HG03378 (cell line): ENCODE results near the gene NCS1.

Source experiments
- ATAC-seq: cut with Tn5 transposase; IDR thresholded peaks from one replicate; pipeline ENCODE4 v1.9.1; 2021; ENCODE audit warnings: mild to moderate bottlenecking, moderate library complexity; ENCODE audit not compliant: unreplicated experiment

Gene NCS1

GRCh38 chr9:130174920-130175321 is 2.7 kb downstream of the NCS1 start:
- ATAC-seq: no peak

- no peak for ATAC-seq
These were observed 3.2 kb downstream of the NCS1 start for GRCh38 chr9:130175355-130175754.

GRCh38 chr9:130176760-130177159 is 4.6 kb downstream of the NCS1 start:
- no peak for ATAC-seq

GRCh38 chr9:130177898-130178805 is 5.9 kb downstream of the NCS1 start:
- no peak for ATAC-seq

GRCh38 chr9:130179331-130179907 is 7.2 kb downstream of the NCS1 start:
- no peak for ATAC-seq

DNA sequence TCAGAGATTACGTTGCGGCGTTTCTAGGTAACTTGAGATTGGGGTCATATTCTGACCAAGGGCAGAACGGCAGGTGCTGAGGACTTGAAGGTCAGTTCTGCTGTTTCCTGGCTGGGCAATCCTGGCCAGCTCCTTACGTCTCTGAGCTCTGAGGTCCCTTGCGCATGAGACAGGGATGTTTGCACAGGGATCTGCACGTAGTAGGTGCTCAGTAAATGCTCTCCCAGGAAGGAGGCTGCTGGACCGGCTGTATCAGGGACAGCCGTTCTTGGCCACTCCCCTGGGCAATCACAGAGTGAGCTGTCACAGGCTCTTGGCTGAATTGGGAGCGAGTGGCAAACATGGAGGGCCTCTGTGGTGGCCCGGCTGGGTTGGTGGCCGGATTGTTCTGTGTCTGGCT is 8.3 kb downstream of the NCS1 start:
- no peak for ATAC-seq

GRCh38 chr9:130181678-130182380 is 9.6 kb downstream of the NCS1 start:
- ATAC-seq: no peak

DNA sequence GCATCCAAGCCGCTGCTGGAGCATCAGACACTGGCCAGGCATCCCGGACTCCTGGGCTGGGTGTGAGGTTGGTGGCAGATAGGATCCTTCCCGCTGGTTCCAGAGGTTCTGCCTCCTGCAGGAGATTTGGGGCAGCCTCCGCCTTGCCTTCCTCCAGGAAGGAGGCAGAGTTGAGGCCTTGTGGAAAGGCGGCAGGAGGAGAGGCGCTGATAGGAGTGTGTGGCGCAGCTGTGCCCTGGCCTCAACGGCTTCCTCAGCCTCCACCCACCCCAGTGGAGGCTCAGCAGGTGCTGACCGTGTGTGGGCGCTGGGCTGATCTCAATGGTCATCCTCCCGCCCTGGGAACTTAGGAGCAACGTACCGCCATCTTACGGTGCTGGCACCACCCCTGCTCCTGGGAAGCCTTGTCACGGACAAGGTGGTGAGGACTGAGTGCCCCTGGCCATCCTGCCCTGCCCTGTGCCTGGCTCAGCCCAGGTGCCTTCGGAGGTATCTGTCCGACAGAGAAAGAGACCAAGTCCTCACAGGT is 10.2 kb downstream of the NCS1 start:
- ATAC-seq: no peak

GRCh38 chr9:130183133-130183762 is 11.0 kb downstream of the NCS1 start:
- ATAC-seq: no peak

DNA sequence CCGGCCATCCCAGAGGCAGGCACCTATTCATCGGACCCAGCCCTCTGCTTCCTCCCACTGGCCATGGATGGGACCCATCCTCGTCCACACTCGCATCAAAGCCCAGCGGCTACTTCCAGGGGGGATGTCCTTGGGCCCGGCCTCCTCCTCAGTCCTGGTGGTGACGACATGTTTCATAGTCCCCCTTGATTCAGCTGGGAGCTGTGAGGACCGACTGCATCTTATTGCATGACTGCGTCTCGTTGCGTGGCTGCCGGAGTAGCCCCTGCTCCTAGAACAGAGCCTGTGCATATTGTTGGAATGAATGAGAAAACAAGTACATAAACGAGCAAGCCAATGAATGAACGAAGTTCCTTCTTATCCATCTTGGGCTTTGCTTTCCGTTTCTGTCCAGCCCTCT is 12.8 kb downstream of the NCS1 start:
- ATAC-seq: no peak

DNA sequence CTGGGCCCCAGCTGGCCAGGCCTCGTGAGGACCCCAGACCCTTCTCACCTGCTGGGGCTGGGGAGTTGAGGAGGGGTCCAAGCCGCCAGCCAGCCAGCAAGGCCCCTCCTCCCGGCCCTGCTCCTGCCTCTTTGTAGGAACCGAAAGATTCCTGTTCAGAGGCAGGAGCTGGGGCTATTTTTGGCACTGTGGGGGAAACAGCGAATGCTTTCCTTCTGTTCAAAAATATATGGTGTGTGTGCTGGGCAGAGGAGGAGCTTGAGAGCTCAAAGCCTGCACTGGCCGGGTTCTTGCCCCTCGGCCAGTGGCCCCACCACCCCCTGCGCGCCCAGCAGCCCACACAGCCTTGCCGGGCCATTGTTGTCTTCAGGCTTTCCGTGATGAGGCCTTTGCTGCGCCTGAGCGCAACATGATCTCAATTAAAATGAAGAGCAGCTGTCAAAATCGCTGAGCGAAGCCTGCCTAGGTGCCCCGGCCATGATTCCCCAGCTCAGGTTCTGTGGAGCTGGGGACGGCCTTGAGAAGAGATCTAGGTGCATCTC is 13.4 kb downstream of the NCS1 start:
- ATAC-seq: no peak

GRCh38 chr9:130186051-130186450 is 13.8 kb downstream of the NCS1 start:
- no peak for ATAC-seq

GRCh38 chr9:130186839-130187522 is 14.8 kb downstream of the NCS1 start:
- no peak for ATAC-seq

DNA sequence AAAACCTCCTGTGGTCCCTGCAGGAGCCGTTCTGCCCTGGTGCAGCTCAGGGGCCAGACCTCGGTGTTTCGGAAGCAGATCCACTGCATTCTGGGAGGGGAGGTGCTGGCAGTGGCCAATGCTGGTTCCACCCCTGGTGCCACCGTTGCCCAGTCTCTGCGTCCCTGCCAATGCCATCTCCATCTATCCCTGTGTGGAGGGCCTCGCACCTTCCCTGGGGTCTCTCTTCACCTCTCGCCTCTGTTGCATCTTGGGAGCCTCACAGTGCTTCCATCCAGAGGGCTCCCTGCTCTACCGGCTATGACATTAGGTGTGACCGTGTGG is 15.3 kb downstream of the NCS1 start:
- ATAC-seq: no peak

DNA sequence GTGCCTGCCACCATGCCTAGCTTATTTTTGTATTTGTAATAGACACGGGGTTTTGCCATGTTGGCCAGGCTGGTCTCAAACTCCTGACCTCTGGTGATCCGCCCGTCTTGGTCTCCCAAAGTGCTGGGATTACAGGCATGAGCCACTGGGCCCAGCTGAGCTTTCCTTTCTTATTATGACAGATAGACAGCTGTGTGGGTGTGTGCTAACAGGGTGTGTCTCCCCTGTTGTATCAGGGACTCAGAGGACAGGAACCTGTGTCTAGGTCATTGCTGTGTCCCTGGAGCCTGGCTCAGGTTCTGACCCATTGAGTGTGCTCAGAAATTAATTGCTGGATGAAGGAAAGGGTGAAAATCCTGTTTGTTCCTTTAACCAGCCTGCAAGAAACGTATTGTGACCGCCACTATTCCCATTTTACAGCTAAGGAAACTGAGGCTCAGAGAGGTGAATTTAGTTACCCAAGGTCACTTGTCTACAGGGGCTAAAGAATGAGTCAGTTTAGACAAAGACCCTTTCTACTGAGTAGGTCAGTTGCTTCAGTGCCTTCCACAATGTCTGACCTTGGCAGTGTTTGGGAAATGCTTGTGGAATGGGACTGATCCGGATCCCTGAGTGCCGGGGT is 16.8 kb downstream of the NCS1 start:
- ATAC-seq: no peak

DNA sequence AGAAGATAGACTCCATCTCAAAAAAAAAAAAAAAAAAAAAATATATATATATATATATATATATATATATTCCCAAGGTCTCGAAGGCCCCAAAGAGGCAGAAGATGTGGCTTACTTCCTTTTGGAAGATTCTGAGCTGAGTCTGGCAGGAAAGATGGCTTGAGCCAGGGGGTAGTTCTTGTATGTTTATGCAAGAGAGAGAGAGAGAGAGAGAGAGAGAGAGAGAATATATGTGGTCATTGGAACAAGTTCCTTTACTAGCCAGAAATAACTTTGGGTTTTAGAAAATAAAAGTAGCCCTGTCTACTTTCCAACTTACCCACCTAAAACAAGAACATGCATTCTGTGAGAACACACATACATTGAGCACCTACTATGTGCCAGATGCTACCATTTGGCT is 17.6 kb downstream of the NCS1 start:
- ATAC-seq: no peak

DNA sequence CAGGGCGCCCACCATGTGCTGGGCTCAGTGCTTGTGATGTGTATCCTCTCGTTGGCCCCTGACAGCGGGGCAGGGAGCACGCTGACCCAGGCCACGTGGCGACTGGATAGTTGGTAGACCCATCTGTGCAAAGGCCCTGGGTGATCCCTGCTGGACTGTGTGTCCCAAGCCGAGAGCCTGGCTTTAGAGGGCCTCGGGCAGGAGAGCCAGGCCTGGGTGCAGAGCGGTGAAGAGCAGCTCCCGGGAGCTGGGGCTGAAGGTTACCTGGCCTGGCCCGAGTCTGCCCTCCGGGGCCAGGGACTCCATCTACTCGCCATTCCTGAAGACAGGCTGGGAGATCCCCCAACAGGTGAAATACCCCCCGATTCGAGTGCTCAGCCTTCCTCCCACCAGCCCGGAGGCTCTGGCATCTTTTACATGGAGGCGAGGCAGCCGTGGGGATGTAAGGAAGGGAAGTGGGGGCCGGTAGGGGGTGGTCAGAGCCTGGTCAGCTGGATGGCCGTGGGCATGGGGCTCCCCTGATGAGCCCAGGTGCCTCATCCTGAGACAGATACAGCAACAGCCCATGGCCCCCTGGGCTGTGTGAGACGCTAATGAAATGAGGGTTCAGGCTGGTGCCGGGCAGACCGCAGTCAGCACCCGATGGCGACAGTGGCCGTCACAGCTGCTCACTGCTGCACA is 19.0 kb downstream of the NCS1 start:
- no peak for ATAC-seq

DNA sequence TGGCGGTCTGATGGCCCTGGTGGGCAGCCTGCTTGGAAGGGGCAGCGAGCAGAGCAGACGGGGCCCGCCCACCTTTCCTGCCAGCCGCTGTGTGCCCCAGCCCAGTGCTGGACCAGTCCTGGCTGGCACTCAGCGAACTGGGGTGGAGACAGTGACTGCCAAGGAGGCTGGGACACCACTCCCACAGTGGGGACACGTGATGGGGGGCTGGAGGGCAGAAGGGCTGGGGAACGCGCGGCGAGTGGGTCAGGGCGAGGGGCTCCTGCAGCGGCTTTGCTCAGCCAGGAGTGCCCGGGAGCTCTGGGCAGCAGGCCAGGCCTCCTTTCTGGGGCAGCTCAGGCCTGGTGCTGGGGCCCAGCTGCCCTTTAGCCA is 19.5 kb downstream of the NCS1 start:
- ATAC-seq: no peak

- ATAC-seq: no peak
These were observed 20.3 kb downstream of the NCS1 start for GRCh38 chr9:130192382-130192999.
